Fibroblast of the aortic adventitia (primary cell): ENCODE results near the gene CCDC85A. TPM values are rescaled to one million over a fixed set of nuclear protein-coding genes. Genes with fewer than 3 reads are reported as not detected.
A peak's percentile ranks its signal among the peaks of the same experiment; 100 is the strongest.

Experiments
- DNase-seq: peaks from one replicate; pipeline ENCODE4 v3.0.0-alpha.2; 2010; ENCODE audit warnings: low read depth
- H3K4me3 ChIP-seq: 2 replicates; pipeline ENCODE4 v1.5.1; 2011; ENCODE audit warnings: low read depth, mild to moderate bottlenecking, control low read depth, low read length, moderate library complexity
- total RNA-seq: library from RNA; depleted of rRNA; stranded (reverse); fragments of >200 nt; gene quantifications from 2 replicates; pipeline ENCODE4 v1.2.3, GENCODE V29; 2012; ENCODE audit warnings: low replicate concordance
- TF ChIP-seq, protein P1 (sequence below): IDR thresholded peaks from 2 replicates; pipeline ENCODE4 v1.5.1; 2011; ENCODE audit warnings: mild to moderate bottlenecking, low read length, control low read depth, inconsistent platforms; ENCODE audit not compliant: insufficient read depth

Gene CCDC85A
- total RNA-seq, 1 donor: 0.45 TPM

DNA sequence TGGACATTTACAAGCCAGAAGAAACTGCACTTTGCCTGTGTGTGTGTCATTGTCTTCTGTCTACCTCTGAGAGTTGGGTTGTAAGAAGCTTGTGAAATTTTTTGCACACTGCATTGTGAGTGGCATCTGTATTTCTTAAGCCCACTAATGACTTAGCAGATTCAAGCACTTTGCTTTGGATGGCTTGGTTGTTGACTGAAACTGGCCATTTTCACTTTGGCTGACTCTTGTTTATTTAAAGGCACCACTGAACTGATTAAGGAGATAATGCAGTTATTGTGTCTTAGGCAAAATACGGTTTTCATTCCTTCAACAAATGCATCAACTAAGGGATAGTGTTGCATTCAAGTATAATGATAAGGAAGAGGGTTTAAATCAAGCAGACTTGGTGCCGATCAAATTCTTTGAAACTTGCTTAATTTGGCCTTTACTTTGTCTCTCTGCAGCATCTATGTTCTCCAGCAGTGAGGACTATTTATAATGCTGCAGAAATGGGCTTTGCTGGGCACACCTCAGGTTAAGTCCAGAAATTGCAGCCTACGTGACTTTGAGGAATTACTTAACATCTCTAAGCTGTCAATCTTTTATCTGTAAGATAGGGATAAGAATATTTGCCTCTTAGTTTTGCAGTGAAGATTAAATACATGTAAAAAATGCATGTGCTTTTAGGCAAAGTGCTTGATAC lies 142.0 kb downstream of the CCDC85A start:
- no peak overlapping the region for H3K4me3 ChIP-seq
- DNase-seq: no peak
- TF ChIP-seq, protein P1, sequence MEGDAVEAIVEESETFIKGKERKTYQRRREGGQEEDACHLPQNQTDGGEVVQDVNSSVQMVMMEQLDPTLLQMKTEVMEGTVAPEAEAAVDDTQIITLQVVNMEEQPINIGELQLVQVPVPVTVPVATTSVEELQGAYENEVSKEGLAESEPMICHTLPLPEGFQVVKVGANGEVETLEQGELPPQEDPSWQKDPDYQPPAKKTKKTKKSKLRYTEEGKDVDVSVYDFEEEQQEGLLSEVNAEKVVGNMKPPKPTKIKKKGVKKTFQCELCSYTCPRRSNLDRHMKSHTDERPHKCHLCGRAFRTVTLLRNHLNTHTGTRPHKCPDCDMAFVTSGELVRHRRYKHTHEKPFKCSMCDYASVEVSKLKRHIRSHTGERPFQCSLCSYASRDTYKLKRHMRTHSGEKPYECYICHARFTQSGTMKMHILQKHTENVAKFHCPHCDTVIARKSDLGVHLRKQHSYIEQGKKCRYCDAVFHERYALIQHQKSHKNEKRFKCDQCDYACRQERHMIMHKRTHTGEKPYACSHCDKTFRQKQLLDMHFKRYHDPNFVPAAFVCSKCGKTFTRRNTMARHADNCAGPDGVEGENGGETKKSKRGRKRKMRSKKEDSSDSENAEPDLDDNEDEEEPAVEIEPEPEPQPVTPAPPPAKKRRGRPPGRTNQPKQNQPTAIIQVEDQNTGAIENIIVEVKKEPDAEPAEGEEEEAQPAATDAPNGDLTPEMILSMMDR: no peak

GRCh38 chr2:56326346-56326741 lies 142.6 kb downstream of the CCDC85A start:
- no peak for DNase-seq
- TF ChIP-seq, protein P1: no peak
- no peak overlapping the region for H3K4me3 ChIP-seq

DNA sequence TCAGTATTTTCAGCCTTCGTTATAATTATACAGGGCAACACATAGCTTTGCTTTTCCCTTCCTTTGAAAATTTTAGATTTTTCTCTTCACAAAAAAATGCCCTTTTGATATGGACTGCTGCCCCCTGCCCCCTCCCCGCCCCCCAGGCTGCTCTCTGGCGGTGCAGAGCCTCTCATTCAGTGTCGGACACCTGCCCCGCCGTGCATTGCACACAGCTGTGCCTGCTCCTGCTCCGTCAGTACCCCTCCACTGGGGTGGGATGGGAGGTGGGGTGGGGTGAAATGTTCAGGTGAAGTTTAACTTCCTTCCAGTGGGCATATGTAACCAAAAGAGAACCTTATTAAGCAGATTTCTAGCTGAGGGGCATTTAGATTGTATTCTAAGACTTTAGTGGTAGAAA lies 148.0 kb downstream of the CCDC85A start:
- H3K4me3 ChIP-seq: no peak overlapping the region
- TF ChIP-seq, protein P1: no peak
- no peak for DNase-seq

GRCh38 chr2:56333812-56334485 lies 150.2 kb downstream of the CCDC85A start:
- TF ChIP-seq, protein P1: no peak
- DNase-seq: no peak

GRCh38 chr2:56334622-56335021 lies 150.8 kb downstream of the CCDC85A start:
- H3K4me3 ChIP-seq: no peak overlapping the region
- peak; percentile 47 for DNase-seq

More at GRCh38 chr2:56333812-56334485, 150.2 kb downstream of the CCDC85A start:
- H3K4me3 ChIP-seq: no peak overlapping the region

GRCh38 chr2:56335101-56335500 lies 151.3 kb downstream of the CCDC85A start:
- H3K4me3 ChIP-seq: no peak overlapping the region
- peak; percentile 5 for DNase-seq
- TF ChIP-seq, protein P1: no peak

More at GRCh38 chr2:56334622-56335021, 150.8 kb downstream of the CCDC85A start:
- TF ChIP-seq, protein P1: no peak
